Sigmoid colon (tissue), 7 donors: ENCODE data around the gene SLC36A1. TPM values are rescaled to one million over a fixed set of nuclear protein-coding genes. Genes with fewer than 3 reads are reported as not detected.

ENCODE experiments used
- DNase-seq: peaks from one replicate; pipeline ENCODE4 v3.0.0-alpha.2; 2019
- H3K27ac ChIP-seq, 4 donors: fragments of 200-600 bp; sonication (generic); one replicate each; pipeline ENCODE4 v1.5.1; 2016 to 2019; ENCODE audit warnings: mild to moderate bottlenecking in 1 of 4
- H3K27me3 ChIP-seq, 3 donors: fragments of 200-600 bp; sonication (generic); one replicate each; pipeline ENCODE4 v1.5.1; 2019; ENCODE audit warnings: mild to moderate bottlenecking in 1 of 3
- H3K36me3 ChIP-seq, 4 donors: fragments of 200-600 bp; sonication (generic); one replicate each; pipeline ENCODE4 v1.5.1; 2016 to 2019
- H3K4me1 ChIP-seq, 4 donors: fragments of 200-600 bp; sonication (generic); one replicate each; pipeline ENCODE4 v1.5.1; 2017 to 2019
- H3K4me3 ChIP-seq, 4 donors: fragments of 200-600 bp; sonication (generic); one replicate each; pipeline ENCODE4 v1.5.1; 2017 to 2019; ENCODE audit warnings: mild to moderate bottlenecking in 2 of 4, moderate library complexity in 1 of 4
- H3K9me3 ChIP-seq, 4 donors: fragments of 200-600 bp in 3 of 4; sonication (generic) in 3 of 4; one replicate each; pipeline versions ENCODE4 v1.5.1 to v1.6.1; 2013 to 2019
- CTCF ChIP-seq, 4 experiments: fragments of 450-650 bp in 3 of 4; fragments of 200-600 bp in 1 of 4; IDR thresholded peaks; one replicate each; pipeline ENCODE4 v1.5.1; 2016 to 2019; ENCODE audit warnings: antibody characterized with exemption in 4 of 4, mild to moderate bottlenecking in 3 of 4, moderate library complexity in 2 of 4
- EP300 ChIP-seq, 4 donors: sonication (generic); formaldehyde crosslinking; IDR thresholded peaks; one replicate each; pipeline ENCODE4 v1.6.1; 2017; ENCODE audit warnings: antibody characterized with exemption in 4 of 4
- POLR2A ChIP-seq, 2 donors: fragments of 450-650 bp; IDR thresholded peaks; one replicate each; pipeline ENCODE4 v1.6.1; 2016; ENCODE audit warnings: antibody characterized with exemption in 2 of 2, mild to moderate bottlenecking in 2 of 2, moderate library complexity in 2 of 2
- POLR2AphosphoS5 ChIP-seq, 4 donors: sonication (generic); formaldehyde crosslinking; IDR thresholded peaks; one replicate each; pipeline ENCODE4 v1.6.1; 2017; ENCODE audit warnings: antibody characterized with exemption in 4 of 4
- WGBS, 2 donors: extraction: QIAGEN DNeasy Blood & Tissue Kit; methylation state at CpG; one replicate each; pipeline ENCODE4 v1.1.7; 2013; 5-methylcytosine and 5-hydroxymethylcytosine counted together
- intact Hi-C: fragments of 100-400 bp; cut with DNase I; formaldehyde crosslinking; loops from one replicate; pipeline ENCODE4 v1.15.1; 2023
- polyA plus RNA-seq, 3 donors: library from polyadenylated mRNA; stranded (reverse); fragments of 200-250 nt; gene quantifications; one replicate each; pipeline ENCODE4 v1.2.3, GENCODE V29; 2013
- total RNA-seq, 4 donors: library from RNA; depleted of rRNA; stranded (reverse); fragments of >200 nt; gene quantifications; one replicate each; pipeline ENCODE4 v1.1.0, GENCODE V29; 2016
- donor health status: healthy with polysubstance abuse.
- donor health status: Bipolar disorder and iron deficiency.
- donor health status: healthy.

SLC36A1 gene
- total and polyA plus RNA-seq, 7 donors, result 4.4 to 9.7 (median 7.6) TPM

GRCh38 chr5:151487544-151487943 is 40.1 kb downstream of the SLC36A1 start:
- Histone ChIP-seq H3K9me3 (no peaks in the 10 kb centered on the region), H3K27me3 (no peaks in the 10 kb centered on the region), H3K4me3 (no peak overlapping the region), H3K27ac (no peak overlapping the region), H3K4me1 (no peaks in the 10 kb centered on the region), H3K36me3 (peaks cover 4 to 55% (median 19%) of the 10 kb centered on the region in 4 donors)
- WGBS, 2 donors, result 87 to 95% methylated on average over 7 of the region's 7 CpGs
- no peak for DNase-seq
- TF ChIP-seq POLR2A (IDR thresholded peaks at IDR 0.05) (no peak), EP300 (IDR thresholded peaks at IDR 0.05) (no peak), CTCF (IDR thresholded peaks at IDR 0.05) (no peak), POLR2AphosphoS5 (IDR thresholded peaks at IDR 0.05) (no peak)
- intact Hi-C loops, result no loop called here

- H3K4me1 ChIP-seq, result no peaks in the 10 kb centered on the region
- no peak for DNase-seq
- no peak overlapping the region for H3K27ac ChIP-seq
- no peaks in the 10 kb centered on the region for H3K27me3 ChIP-seq
- no peak overlapping the region for H3K4me3 ChIP-seq
- peaks cover 0 to 48% (median 15%) of the 10 kb centered on the region in 4 donors for H3K36me3 ChIP-seq
- no peaks in the 10 kb centered on the region for H3K9me3 ChIP-seq
- intact Hi-C loops, result no loop called here
- no peak for TF ChIP-seq EP300 (IDR thresholded peaks at IDR 0.05)
- TF ChIP-seq POLR2AphosphoS5 (IDR thresholded peaks at IDR 0.05), result no peak
- no peak for TF ChIP-seq CTCF (IDR thresholded peaks at IDR 0.05)
- TF ChIP-seq POLR2A (IDR thresholded peaks at IDR 0.05), result no peak
- WGBS, 2 donors, result 92 to 96% methylated on average over 5 of the region's 5 CpGs
Measured at GRCh38 chr5:151490627-151491026, 43.2 kb downstream of the SLC36A1 start.

GRCh38 chr5:151491062-151491461 is 43.7 kb downstream of the SLC36A1 start:
- TF ChIP-seq POLR2AphosphoS5 (IDR thresholded peaks at IDR 0.05), result no peak
- no peak for TF ChIP-seq POLR2A (IDR thresholded peaks at IDR 0.05)
- no peak for TF ChIP-seq CTCF (IDR thresholded peaks at IDR 0.05)
- no peak for TF ChIP-seq EP300 (IDR thresholded peaks at IDR 0.05)
- Histone ChIP-seq H3K36me3 (peaks cover 0 to 44% (median 15%) of the 10 kb centered on the region in 4 donors), H3K4me3 (no peak overlapping the region), H3K4me1 (no peaks in the 10 kb centered on the region), H3K27ac (no peak overlapping the region), H3K9me3 (no peaks in the 10 kb centered on the region), H3K27me3 (no peaks in the 10 kb centered on the region)
- DNase-seq, result no peak
- intact Hi-C loops, result no loop called here
- WGBS, 2 donors, result 91 to 94% methylated on average over 4 of the region's 4 CpGs

- Histone ChIP-seq H3K27me3 (no peaks in the 10 kb centered on the region), H3K4me3 (no peak overlapping the region), H3K4me1 (no peaks in the 10 kb centered on the region), H3K36me3 (peaks cover 0 to 27% (median 14%) of the 10 kb centered on the region in 4 donors), H3K27ac (no peak overlapping the region), H3K9me3 (no peaks in the 10 kb centered on the region)
- intact Hi-C loops, result no loop called here
- WGBS, 2 donors, result 89 to 93% methylated on average over 5 of the region's 5 CpGs
- no peak for DNase-seq
- TF ChIP-seq POLR2A (IDR thresholded peaks at IDR 0.05) (no peak), CTCF (IDR thresholded peaks at IDR 0.05) (no peak), POLR2AphosphoS5 (IDR thresholded peaks at IDR 0.05) (no peak), EP300 (IDR thresholded peaks at IDR 0.05) (no peak)
Measured at GRCh38 chr5:151492729-151493128, 45.3 kb downstream of the SLC36A1 start.

GRCh38 chr5:151493665-151494064 is 46.3 kb downstream of the SLC36A1 start:
- intact Hi-C loops, result no loop called here
- Histone ChIP-seq H3K36me3 (peaks cover 0 to 18% (median 9%) of the 10 kb centered on the region in 4 donors), H3K27me3 (no peaks in the 10 kb centered on the region), H3K9me3 (no peaks in the 10 kb centered on the region), H3K4me1 (no peaks in the 10 kb centered on the region), H3K4me3 (no peak overlapping the region), H3K27ac (peak overlapping the region in 2 of 4 donors; percentile 32 to 37)
- no peak for DNase-seq
- TF ChIP-seq CTCF (IDR thresholded peaks at IDR 0.05), result no peak
- TF ChIP-seq POLR2A (IDR thresholded peaks at IDR 0.05), result no peak
- no peak for TF ChIP-seq POLR2AphosphoS5 (IDR thresholded peaks at IDR 0.05)
- no peak for TF ChIP-seq EP300 (IDR thresholded peaks at IDR 0.05)
- 94 to 95% methylated on average over 2 of the region's 2 CpGs for WGBS, 2 donors
